ENCODE results near the gene TPCN1.

Gene TPCN1

DNA sequence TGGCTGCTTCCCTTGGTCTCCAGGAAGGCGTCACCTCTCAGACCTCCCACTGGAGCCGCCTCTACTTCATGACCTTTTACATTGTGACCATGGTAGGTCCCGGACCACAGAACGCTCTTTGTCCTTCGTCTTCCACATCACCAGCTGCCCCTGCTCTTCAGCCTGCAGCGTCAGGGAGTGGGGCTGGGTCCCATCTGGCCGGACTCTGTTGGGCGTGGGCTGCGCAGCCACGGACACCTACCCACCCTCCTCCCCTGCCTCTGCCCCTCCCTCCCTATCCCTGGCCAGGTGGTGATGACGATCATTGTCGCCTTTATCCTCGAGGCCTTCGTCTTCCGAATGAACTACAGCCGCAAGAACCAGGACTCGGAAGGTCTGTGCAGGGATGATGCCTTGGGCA is 70.3 kb downstream of the TPCN1 start:
- DNase-seq: no peak

DNA sequence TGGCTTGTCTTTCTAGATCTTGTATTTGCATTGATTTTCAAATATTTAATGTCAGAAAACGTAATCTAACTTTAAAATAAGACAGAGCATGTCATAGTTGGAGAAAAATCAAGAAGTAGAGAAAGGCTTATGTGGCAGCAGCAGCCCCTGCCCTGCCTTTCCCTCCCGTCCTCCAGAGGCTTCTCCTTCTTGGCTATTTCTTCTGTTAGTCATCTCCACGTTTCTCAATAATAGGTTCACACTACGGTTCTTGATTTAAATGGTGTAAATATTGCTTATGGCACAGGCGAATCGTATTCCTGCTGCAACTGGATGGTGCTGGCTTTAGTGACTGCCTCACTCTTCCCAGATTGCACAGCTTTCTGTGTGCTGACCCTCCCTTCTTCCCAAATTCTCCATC is 70.8 kb downstream of the TPCN1 start:
- DNase-seq: no peak

DNA sequence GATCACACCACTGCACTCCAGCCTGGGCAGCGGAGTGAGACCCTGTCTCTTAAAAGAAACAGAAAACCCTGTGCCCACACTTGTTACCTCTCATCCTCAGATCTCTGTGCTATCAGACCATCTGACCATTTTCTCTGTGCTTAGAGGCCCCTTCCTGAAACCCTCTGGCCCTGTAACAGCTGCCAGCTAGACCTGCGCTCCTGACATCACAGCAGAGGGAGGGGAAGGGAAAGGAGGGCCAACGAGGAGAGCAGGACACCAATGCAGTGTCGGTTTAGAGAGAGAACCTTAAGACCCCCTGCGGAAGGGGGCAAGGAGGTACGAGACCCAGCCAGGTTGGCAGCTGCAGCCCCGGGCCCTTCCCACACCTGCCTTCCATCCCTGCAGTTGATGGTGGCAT is 71.3 kb downstream of the TPCN1 start:
- DNase-seq: no peak

DNA sequence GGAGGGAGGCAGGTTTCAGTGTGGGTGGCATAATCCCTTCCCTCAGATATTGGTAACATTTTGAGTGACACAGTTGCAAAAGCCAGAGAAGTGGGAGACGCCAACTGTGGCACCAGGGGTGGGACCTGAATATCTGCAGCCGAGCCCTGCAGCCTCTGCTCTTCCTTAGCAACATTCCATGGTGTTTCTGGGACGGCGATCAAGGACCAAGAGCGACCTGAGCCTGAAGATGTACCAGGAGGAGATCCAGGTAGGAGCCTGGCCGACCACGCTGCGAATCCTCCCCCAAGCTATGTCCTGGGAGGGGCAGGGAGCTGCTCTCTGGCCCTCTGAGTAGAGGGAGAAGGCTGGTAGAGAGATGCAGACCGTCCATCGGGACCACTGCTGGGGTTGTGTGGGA is 71.8 kb downstream of the TPCN1 start:
- DNase-seq: no peak

DNA sequence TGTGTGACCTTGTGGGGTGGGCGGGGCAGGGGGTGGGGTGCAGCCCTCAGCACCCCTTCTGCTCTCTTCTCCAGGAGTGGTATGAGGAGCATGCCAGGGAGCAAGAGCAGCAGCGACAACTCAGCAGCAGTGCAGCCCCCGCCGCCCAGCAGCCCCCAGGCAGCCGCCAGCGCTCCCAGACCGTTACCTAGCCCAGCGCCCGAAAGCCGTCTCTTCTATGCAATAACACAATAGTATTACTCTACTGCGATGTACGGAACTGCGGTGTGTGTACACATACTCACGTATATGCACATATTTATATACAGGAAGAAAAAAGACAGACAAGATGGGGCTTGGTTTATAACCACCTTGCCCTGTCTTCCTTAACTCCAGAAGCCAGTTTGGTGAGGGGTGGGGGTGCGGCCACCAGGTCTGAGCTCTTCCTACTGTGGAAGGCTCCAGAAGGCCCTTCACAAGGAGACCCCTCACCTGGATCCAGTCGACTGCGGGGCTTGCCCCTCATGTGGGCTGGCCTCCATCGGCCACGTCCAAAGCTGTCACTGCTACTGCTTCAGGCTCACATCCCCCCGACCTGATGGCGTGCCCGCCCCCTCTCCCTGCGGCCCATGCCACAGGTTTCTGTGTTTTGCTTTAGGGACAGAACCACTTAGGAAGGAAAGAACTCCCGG is 74.8 kb downstream of the TPCN1 start:
- DNase-seq: no peak

DNA sequence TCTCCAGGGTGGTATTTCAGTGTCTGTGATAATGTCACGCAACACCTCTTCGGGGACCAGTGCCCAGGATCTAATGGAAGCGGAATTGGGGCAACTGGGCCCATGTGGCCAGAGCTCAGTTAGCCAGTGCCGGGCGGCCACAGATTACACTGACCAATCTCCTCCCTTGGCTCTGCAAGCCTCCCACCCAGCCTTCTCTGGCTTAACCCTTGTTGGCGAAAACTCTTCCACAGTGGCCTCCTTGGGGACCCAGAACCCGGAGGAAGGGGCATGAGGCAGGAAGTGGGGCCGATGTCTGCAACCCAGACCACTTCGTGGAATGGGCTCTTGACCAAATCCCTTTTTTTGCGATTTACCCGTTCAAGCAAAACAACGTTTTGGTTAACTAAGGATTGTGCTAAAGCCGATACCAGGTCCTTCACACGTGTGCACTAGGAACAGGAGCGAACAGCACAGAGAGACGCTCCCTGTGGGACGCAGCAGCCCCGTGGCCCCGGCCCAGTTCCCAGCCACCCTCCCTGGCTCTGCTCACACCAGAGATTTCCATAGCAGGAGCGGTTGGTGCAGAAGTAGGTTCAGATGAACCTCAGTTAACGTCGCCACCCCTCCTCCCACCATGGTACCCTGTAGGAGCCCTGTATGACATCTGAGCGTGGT is 75.4 kb downstream of the TPCN1 start:
- no peak for DNase-seq

DNA sequence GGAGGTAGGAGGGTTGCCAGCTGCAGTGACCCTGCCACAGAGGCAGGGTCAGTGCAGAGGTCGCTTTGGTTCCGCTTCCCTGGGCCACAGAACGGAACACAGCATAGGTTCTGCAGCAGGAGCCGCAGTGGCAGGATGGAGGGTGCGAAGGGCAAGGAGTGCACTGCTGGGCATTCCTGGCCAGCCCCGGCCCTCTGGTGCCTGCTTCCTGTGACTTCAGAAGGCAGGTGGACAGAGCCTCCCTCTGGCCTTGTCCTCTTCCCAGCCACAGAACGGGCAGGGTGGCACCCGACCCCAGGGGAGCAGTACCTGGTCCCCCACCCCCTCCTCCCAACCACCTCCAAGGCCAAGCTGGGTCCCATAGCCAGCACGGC is 75.9 kb downstream of the TPCN1 start:
- DNase-seq: no peak

DNA sequence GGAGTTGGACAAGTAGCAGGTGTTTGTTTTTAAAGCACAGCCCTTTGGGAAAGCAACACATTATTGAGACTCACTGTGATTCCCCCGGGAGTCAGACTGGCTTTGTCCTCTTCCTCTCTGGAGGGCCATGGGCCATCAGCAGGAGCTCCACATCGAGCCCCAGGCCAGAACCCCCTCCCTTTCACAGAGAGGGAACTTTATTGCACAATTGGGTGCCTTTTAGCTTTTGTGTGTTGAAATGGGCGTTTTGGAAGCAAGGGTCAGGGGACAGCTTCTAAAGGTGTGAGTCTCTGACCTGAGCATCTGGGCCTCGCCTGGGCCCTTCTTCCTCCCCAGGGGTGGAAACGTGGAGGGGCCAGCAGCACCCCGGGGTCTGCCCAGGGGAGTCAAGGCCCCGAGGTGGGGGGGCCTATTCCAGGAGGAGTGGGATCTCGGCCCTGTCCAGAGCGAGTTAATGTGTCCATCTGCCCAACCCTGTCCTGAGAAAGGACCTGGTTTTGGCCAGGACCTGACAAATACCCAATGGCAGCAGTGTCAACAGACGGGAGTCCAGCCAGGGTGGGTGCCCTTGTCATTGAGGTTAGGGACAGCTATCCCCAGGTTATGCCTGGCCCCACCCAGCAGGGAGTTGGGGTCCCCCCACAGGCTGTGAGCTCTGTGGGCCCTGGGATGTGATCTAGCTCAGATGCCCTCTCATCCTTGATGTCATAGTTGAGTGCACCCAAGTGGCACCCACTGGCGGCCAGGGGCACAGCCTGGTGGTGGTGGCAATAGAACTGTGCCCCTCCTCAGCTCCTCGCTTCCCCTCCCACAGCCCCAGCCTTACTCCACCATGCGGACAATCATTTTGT is 76.6 kb downstream of the TPCN1 start:
- DNase-seq: no peak

DNA sequence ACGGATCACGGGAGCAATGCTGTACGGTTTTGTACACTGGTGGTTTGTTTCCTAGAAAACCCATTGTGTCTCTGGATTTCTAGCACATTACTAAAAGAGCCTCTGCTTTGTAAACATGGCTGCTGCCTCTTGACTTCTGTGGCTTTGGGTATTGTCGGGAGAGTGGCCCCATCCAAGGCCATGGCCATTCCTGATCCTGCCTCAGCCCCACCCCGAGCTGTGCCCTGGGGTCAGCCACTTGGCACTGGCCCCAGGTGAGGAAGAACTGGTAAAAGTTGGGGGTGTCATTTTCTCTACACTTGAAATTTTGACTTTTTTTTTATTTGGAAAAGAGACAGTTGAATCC is 77.2 kb downstream of the TPCN1 start:
- no peak for DNase-seq

DNA sequence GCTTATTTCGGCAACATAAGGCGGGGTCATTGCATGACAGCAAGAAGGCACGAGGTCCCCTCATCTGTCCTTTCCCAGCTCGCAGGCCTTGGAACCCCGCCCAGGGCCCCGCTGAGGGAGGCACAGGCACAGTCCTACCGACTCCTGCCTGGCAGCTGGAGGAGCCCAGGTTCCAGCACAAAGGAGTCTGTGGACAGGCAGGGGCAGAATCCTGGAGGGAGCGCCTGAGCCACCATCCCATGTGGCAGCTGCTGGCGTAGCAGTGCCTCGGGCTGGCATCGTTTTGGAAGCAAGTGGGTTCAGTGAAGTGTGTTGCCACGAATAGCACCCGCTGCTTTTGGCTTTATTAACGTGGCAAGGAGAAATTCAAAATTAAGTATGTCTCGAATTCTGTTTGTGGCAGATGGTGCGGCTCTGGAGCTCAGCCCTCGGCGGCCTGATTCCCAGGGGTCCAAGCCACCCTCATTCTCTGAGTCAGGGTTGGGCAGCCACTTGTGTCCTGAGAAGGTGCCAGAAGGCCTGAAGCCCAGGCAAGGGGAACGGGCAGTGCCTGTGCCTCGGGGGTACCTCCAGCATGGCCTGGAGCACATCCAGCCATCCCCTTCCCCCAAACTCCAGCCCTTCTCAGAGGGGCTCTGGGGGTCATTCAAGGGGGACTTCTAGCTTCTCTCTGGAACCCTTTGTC is 77.7 kb downstream of the TPCN1 start:
- no peak for DNase-seq

DNA sequence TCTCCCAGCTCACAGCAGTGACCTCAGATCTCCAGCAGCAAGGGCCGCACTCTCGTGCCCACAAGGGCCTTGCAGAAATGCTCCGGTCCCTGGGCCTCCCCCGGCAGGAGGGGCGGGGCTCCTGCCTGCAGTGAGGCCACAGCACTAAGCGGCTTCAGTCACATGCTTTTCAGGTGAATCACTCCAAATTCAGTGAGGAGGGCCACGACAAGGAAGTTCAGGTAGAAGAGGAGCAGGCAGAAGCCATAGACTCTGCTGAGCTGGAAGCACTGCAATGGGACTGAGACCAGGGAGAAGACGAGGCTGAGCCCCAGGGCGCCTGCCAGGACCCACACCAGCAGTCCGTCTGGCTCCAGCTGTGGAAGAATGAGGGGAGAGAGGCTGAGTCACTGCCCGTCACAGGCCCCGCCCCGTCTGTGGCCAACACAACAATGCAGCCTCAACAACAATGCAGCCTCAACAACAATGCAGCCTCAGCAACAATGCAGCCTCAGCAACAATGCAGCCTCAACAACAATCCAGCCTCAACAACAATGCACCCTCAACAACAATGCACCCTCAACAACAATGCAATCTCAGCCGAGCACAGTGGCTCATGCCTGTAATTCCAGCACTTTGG is 78.5 kb downstream of the TPCN1 start:
- DNase-seq: no peak

DNA sequence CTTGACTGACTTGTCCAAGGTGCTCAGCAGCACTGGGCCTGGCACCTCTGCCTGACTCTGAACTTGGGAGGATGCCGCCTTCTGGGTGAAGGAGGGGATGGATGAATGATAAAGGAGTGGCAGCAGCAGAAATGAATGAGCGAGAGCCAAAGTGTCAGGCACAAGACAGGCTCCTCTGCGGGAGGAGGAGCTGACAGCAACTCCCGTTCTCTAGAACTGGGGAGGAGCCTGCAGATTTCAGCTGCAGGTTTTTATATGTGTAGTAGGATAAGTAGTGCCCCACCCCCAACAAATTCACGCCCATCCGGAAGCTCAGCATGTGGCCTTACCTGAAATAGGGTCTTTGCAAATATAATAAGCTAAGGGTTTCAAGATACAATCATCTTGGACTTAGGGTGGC is 80.5 kb downstream of the TPCN1 start:
- no peak for DNase-seq

DNA sequence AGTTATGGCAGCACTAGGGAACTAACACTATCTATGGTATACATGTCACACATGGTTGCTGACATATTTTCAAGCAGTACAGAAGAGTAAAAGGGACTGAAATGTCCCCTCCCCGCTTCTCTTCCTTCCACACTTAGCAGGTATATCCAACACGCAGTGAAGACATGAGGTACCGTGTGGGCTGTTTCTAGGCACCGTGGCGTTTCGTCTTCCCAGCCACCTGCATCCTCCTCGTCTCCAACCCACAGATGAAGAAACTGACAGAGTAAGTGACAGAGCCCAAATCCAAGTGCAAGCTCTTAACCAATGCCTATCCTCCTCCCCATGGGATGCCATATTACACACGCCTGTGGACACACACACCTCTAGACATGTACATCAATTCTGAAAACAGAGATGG is 81.2 kb downstream of the TPCN1 start:
- DNase-seq: no peak

DNA sequence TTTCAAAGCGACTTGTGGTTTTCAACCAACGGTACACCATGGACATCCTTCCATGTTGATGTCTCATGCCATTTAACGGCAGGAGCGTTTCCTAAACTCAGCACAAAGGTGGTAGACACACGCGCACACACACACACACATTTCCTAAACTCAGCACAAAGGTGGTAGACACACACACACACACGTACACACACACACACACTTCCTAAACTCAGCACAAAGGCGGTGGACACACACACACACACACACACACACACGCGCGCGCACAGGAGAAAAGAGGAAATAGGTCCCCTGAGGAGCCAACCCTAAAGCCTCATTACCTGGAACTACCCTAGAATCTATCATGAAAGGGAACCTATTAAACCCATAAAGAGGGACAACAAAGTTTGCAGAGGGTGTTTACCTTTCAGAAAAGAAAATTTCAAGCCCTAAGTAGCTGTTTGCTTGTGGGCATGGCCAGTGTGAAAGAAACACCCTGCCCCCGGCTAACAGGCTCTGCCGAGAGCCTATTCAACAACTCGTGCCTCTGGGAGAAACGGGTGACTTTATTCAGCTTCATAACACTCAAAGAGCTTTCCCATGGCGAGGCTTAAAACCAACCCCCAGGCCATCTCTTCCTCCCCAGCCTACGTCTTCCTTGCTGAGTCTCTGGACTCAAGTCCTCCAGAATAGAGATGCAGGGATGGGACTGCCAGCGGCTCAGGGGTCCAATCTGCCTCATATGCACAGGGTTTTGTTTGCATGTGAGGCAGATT is 81.8 kb downstream of the TPCN1 start:
- DNase-seq: peak; percentile 10

DNA sequence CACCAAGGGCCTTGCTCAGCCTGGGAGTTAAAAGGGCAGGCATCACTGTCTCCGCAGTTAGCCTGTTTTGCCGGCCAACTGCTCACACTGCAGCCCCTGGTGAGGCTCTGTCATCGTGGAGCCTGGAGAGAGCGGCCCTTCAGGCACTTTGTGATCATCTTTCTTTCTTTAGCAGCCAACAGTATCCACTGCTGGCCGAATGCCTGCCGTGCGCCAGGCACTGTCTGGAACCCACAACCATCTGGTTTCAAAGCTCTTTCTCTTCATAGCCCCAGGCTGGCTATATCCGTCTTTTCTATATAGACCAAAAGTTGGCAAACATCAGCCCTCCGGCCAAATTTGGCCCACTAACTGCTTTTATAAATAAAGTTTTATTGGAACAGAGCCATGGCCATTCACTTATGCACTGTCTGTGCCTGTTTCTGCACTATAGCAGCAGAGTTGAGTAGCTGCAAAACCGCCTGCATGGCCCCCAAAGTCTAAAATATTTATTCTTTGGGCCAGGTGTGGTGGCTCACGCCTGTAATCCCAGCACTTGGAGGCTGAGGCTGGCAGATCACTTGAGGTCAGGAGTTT is 84.1 kb downstream of the TPCN1 start:
- DNase-seq: no peak

DNA sequence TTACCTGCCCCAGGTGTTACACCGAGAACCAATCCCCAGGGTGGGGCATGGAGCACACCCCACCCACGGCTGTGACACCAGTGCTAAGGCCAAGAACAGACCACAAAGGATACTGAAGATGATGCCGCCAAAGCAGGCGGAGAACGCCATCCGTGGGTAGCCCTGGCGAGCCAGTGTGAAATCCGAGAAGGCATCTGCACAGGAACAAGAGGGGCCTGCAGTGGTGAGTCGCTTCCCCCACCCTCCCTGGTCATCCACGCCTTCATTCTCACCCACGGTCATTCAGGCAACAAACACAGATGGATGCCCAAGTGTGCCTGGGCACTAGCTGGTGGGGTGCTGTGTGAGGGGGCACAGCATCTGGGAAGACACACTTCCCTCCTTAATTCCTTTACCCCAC is 85.1 kb downstream of the TPCN1 start:
- DNase-seq: no peak

DNA sequence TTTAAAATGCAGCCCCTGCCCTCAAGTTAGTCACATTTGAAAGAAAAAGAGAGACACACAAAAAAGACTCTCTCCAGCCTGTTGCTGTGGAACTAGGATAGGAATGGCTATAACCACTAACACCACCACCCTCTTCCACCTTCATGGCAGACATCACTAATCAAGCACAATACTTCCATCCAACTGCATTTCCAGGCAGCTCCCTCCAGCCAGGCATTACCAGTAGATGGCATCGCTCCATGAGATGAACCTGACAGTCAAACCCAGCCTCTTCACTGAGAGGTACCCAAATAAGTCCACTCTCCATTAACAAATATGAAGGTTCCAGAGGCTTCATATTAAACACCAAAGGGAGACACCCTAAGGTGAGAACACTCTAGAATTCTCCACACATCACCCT is 89.2 kb downstream of the TPCN1 start:
- no peak for DNase-seq

DNA sequence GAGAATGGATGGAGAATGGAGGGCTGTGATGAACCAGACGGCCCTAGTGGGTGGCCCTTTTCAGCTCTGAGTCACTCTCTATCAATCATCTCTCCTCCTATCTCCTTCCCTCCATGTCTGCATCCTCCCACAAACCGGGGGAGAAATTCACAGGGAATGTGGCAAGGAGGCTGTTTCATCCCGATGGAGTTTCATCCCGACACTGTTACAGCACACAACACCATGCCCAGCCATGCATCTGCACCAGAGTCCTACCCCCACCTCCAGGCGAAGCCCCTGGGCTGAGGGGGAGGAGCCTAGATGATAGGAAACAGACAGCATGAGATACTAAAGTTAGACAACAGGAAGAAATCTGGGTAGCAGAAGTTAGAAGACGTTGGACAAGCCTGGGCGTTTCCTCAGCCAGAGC is 92.9 kb downstream of the TPCN1 start:
- DNase-seq: no peak

DNA sequence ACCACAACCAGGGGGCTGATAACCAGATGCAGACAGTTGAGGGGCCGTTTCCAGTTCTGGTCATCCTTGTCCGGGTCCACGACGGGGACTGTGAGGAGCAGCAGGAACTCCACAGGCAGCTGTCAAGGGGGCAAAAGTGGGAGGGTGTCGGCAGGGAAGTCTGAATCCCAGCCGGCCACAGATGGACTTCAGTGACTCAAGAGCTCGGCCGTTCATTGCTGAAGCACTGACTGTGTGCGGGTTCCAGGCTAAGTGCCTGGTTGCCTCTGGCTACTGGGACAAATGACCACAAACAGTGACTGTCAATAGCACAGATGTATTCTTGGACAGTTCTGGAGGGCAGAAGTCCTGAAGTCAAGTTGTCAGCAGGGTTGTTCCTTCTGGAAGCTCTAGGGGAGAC is 94.1 kb downstream of the TPCN1 start:
- DNase-seq: no peak

DNA sequence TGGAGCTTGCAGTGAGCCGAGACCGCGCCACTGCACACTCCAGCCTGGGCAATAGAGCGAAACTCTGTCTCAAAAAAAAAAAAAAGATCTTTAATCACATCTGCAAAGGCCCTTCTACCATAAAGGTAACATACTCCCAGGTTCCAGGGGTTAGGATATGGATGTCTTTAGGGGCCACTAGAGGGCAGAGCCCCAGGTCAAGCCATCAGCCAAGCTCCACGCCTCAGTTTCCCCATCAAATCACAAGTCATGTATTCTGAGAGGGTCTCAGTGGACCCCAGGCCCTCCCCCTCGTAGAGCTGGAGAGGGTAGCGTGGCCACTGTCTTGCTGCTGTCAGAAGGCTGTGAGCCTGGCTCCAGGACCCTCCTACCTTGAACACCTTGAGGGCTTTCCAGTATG is 94.9 kb downstream of the TPCN1 start:
- DNase-seq: no peak

DNA sequence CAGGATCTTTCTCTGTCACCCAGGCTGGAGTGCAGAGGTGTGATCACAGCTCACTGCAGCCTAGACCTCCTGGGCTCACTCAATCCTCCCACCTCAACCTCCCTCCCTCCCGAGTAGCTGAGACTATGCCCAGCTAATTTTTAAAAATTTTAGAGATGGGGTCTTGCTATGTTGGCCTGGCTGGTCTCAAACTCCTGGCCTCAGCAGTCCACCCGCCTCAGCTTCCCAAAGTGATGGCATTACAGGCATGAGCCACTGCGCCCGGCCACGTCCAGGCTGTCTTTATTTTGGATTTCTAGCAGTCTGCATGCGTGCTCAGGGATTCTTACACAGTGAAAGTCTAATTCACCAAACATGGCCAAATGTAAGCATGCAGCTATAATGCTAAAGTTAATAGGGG is 95.9 kb downstream of the TPCN1 start:
- DNase-seq: no peak

DNA sequence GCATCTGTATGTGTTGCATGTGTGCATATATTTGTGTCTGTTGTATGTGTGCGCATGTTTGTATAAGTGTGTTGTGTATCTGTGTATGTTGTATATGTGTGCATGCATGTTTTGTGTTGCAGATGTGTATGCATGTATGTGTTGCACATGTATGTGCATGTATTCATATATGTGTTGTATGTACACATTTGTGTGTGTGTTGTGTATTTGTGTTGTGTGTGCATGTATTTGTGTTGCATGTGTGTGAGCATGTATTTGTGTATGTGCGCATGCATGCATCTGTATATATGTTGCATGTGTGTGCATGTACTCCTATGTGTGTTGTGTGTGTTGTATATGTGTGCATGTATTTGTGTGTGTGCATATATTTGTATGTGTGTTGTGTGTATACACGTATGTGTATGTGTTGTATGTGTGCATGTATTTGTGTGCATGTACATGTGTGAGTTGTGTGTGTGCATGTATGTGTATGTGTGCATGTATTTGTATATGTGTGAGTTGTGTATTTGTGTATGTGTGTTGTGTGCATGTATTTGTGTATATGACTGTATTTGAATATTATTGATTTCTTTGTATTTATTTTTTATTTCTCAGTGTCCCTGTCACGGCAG is 96.9 kb downstream of the TPCN1 start:
- no peak for DNase-seq
